Measurements from ENCODE around the gene ZNF710.

The ZNF710 gene

DNA sequence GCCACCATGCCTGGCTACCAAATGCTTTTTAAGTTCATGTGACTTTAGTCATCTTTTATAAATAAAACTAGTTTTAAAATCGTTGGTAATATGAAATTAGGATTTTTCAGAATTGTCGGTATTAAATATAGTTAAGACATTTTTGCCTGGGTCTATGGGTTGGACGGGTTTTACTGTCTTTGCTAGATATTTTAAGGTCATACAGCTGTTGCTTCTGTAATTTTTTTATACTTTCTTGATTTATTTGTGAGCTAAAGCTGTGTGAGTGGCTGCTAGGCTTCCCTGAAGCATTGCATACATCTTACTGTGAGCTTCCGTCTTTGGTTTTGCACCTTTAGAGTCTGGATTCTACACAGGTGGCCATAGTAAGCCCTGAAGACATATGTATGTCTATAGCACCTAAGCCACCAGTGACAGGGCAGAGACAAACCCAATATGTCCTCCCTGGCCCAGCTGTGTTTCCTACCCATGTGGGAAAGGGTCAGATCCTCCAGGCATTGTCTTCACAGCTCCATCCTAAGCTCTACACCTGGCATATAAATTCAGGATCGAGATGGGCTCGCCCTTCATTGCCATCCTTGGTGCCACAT is 16.6 kb upstream of the ZNF710 start:
- no peak for TF ChIP-seq Cebpa-rat (IDR thresholded peaks at IDR 0.05)
- peaks cover 0 to 9% (median 0%) of the 10 kb centered on the region in 10 experiments; a peak in 1 of 20 replicates for H3K4me1 ChIP-seq

DNA sequence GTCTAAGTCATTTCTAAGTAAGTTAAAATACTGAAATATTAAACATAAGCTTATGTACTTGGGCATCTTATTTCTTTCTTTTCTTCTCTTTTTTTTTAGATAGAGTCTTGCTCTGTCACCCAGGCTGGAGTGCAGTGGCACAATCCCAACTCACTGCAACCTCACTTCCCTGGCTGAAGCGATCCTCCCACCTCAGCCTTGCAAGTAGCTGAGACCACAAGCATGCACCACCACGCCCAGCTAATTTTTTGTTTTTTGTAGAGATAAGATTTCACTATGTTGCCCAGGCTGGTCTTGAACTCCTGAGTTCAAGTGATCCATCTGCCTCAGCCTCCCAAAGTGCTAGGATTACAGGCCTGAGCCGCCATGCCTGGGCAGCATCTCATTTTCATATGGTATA is 16.0 kb upstream of the ZNF710 start:
- no peak overlapping the region for H3K9ac ChIP-seq
- H3K27me3 ChIP-seq: no peaks in the 10 kb centered on the region
- H3K4me3 ChIP-seq: no peak overlapping the region
- H3K9me3 ChIP-seq (replicated peaks in 1 of 11): peaks cover 18 to 30% (median 22%) of the 10 kb centered on the region in 11 experiments
- H3K27ac ChIP-seq: no peak overlapping the region
- peaks cover 0 to 6% (median 0%) of the 10 kb centered on the region in 10 experiments; a peak in 1 of 20 replicates for H3K4me1 ChIP-seq
- TF ChIP-seq Cebpa-rat (IDR thresholded peaks at IDR 0.05): no peak
- no peaks in the 10 kb centered on the region for H4K20me1 ChIP-seq
- no peaks in the 10 kb centered on the region; a peak in 1 of 22 replicates for H3K36me3 ChIP-seq
- no peak overlapping the region for H3K4me2 ChIP-seq

More for the DNA sequence above, 16.6 kb upstream of the ZNF710 start:
- Histone ChIP-seq H3K27ac (no peak overlapping the region), H3K27me3 (no peaks in the 10 kb centered on the region), H3K9me3 (replicated peaks in 1 of 11) (peaks cover 18 to 30% (median 22%) of the 10 kb centered on the region in 11 experiments), H4K20me1 (no peaks in the 10 kb centered on the region), H3K4me2 (no peak overlapping the region), H3K9ac (no peak overlapping the region), H3K36me3 (no peaks in the 10 kb centered on the region; a peak in 1 of 22 replicates), H3K4me3 (no peak overlapping the region)

DNA sequence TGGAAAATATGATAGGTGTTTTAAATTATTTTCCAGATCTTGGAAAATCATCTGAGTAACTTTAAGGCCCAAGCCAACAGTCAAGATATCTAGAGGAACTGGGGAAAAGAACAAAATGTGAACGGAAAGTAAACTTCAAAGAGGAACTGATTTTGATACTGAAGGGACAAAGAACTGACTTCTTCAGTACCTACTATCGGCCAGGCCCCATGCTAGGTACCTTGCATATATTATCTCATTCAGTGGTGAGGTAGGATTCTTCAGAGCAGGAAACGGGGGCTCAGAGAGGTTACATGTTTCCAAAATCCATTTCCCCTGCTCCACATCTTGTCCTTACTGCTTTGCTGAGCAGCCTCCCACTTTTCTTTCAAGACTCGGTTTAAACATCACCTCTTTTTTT is 9.8 kb upstream of the ZNF710 start:
- H3K9ac ChIP-seq: no peak overlapping the region
- H3K4me1 ChIP-seq: peaks cover 0 to 28% (median 9%) of the 10 kb centered on the region in 10 experiments; a peak in 11 of 20 replicates
- H3K36me3 ChIP-seq: no peaks in the 10 kb centered on the region
- no peaks in the 10 kb centered on the region for H3K27me3 ChIP-seq
- no peak overlapping the region for H3K27ac ChIP-seq
- H4K20me1 ChIP-seq: no peaks in the 10 kb centered on the region
- TF ChIP-seq Cebpa-rat (IDR thresholded peaks at IDR 0.05): no peak
- H3K4me3 ChIP-seq: no peak overlapping the region
- no peaks in the 10 kb centered on the region for H3K9me3 ChIP-seq (replicated peaks in 1 of 11)
- no peak overlapping the region; a peak in 1 of 22 replicates for H3K4me2 ChIP-seq

DNA sequence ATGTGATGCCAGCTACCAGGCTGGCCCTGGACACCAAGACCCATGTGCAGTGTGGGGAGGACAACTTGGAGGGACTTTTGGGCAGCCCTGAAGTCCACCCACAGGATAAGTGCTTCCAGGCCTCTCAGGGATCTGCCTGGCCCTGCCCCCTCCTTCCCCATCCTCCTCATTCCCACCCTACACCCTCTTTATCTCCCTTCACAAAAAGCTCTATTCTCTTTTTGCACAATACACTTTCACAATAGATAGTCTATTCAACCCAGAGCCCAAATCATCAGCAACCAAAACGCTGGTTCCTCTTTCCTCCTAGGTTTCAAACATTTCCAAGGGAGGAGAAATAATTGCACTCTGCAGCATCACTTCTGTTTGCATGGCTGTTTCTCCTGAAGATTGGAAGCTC is 7.8 kb upstream of the ZNF710 start:
- Histone ChIP-seq H3K9ac (0 out of 22 replicates have a peak overlapping the region, but pooled peaks of 1 of the 11 experiments have one; percentile 31), H3K36me3 (no peaks in the 10 kb centered on the region), H3K27me3 (no peaks in the 10 kb centered on the region), H3K27ac (peak overlapping the region in 3 of 11 experiments; percentile 39 to 68 (median 57); a peak in 5 of 22 replicates), H3K4me3 (no peak overlapping the region), H3K9me3 (replicated peaks in 1 of 11) (no peaks in the 10 kb centered on the region), H4K20me1 (no peaks in the 10 kb centered on the region), H3K4me1 (peaks cover 3 to 35% (median 14%) of the 10 kb centered on the region in 10 experiments; a peak in 18 of 20 replicates), H3K4me2 (peak overlapping the region in 6 of 11 experiments; percentile 11 to 66 (median 50); a peak in 11 of 22 replicates)
- TF ChIP-seq Cebpa-rat (IDR thresholded peaks at IDR 0.05): peak in 2 of 11 experiments; percentile 36 to 42; a peak in 2 of 22 replicates

DNA sequence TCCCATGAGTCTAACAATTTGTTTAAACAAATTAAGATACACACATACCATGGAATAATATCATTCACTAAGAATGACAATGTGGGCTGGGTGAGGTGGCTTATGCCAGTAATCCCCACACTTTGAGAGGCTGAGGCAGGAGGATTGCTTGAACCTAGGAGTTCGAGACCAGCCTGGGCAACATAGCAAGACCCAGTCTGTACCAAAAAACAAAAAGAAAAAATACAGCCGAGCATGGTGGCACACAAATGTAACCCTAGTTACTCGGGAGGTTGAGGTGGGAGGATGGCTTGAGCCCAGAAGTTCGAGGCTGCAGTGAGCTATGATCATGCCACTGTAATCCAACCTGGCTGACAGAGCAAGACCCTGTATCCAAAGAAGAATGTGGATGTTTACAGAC is 4.0 kb upstream of the ZNF710 start:
- no peak overlapping the region for H3K9ac ChIP-seq
- no peak overlapping the region for H3K27ac ChIP-seq
- no peak overlapping the region for H3K4me3 ChIP-seq
- no peak for TF ChIP-seq Cebpa-rat (IDR thresholded peaks at IDR 0.05)
- no peak overlapping the region for H3K4me2 ChIP-seq
- no peaks in the 10 kb centered on the region for H3K9me3 ChIP-seq (replicated peaks in 1 of 11)
- H3K4me1 ChIP-seq: peaks cover 29 to 55% (median 40%) of the 10 kb centered on the region in 10 experiments
- no peaks in the 10 kb centered on the region for H3K36me3 ChIP-seq
- H3K27me3 ChIP-seq: no peaks in the 10 kb centered on the region
- H4K20me1 ChIP-seq: no peaks in the 10 kb centered on the region

DNA sequence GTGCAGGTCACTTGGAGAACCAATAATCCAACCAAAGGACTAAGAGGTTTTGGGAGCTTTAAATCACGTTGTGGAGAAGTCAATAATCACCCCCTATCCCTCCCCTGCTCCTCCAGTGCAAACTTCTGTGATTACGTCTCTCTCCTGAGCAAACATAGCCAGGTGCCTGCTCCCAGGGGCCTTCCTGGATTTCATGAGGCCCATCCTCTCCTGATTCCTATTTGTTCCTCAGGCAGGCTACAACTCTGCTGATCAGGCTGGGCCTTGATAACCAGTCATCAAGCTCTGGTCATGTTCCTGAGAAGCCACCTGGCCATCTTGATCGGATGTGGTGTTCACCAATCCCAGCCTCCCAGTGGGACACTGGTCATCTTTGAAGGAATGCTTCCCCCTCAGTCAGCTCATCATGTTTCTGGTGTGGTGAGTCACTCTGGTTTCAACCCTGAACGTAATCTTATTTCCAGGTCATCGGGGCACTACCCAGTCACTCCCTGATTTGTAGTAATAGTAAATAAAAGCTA is 2.9 kb upstream of the ZNF710 start:
- peaks cover 37 to 49% (median 43%) of the 10 kb centered on the region in 10 experiments for H3K4me1 ChIP-seq
- H3K4me2 ChIP-seq: peak overlapping the region; percentile 14 to 99 (median 94); a peak in 20 of 22 replicates
- H3K27me3 ChIP-seq: no peaks in the 10 kb centered on the region
- no peak overlapping the region for H3K4me3 ChIP-seq
- peaks cover 0 to 3% (median 0%) of the 10 kb centered on the region in 11 experiments; a peak in 2 of 22 replicates for H4K20me1 ChIP-seq
- H3K9ac ChIP-seq: no peak overlapping the region
- H3K27ac ChIP-seq: no peak overlapping the region; a peak in 1 of 22 replicates
- no peaks in the 10 kb centered on the region for H3K9me3 ChIP-seq (replicated peaks in 1 of 11)
- TF ChIP-seq Cebpa-rat (IDR thresholded peaks at IDR 0.05): no peak
- H3K36me3 ChIP-seq: peaks cover 0 to 2% (median 0%) of the 10 kb centered on the region in 11 experiments; a peak in 1 of 22 replicates

DNA sequence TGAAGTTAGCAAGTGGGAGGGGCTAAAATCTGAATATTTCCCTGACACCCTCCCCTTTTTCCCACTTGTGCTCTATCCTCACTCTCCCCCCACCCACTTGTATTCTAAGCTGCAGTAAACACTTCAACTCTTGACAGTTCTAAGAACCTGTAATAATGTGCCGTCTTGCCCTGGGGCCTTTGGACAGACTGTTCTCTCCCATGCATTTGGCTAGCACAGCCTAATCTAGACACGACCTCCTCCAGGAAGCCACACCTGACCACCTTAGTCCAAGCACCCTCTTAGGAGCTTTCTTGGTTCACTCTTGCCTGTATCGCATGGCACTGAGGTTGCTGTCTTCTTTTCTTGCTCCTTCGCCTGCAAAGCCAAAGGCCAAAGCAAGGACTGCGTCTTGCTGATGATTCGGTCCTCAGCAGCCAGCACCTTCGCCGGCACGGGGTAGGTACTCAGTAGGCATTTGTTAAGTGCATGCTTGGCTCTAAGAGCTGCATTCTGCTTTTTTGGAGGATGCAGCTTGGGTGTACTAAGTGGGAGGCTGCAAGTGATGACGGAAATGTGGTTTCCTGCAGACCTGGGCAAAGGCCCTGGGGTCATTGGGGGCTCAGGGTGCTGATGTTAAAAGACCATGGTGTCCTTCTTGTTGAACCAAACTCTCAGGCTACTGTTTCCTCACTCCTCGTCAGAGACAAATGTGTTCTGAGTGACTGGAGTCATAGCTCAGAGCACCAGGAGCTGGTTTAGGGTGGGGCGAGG is 2.0 kb upstream of the ZNF710 start:
- Histone ChIP-seq H3K27ac (peak overlapping the region in 7 of 11 experiments; percentile 96 to 99 (median 98); a peak in 9 of 22 replicates), H3K4me3 (peak overlapping the region in 2 of 10 experiments; percentile 82 to 89; a peak in 3 of 20 replicates), H3K4me2 (peak overlapping the region; percentile 91 to 99 (median 94))

DNA sequence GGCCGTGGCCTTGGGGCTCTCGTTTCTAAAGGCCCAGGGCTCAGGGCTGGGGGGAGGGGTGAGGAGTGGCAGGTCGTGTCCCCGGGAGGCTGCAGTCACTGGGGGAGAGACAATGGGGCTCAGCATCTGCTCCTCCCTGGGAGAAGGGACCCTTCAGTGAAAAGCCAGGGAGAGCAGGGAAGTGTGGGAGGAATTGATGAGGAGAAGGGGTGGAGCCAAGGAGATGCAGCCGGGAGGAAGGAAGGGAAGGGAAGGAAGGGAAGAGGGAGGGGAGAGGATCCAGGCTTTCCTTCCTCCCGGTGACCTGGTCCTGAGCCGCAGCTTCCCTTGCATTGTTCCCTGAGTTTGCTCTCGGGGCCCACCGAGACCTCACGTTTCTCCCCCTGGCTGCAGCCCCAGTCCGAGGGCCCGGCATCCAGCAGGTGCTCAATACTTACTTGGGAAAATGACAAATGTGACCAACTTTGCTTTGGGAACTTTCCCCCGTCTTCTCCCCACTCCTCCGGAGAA is 1.4 kb upstream of the ZNF710 start:
- Histone ChIP-seq H3K4me3 (peak overlapping the region in 6 of 10 experiments; percentile 69 to 90 (median 80); a peak in 12 of 20 replicates), H3K9ac (peak overlapping the region; percentile 94 to 99 (median 96); a peak in 19 of 22 replicates), H3K4me2 (peak overlapping the region; percentile 91 to 99 (median 94)), H3K27me3 (no peaks in the 10 kb centered on the region), H3K27ac (peak overlapping the region; percentile 92 to 99 (median 97); a peak in 21 of 22 replicates), H3K36me3 (peaks cover 0 to 15% (median 0%) of the 10 kb centered on the region in 11 experiments; a peak in 3 of 22 replicates), H3K4me1 (peaks cover 40 to 58% (median 52%) of the 10 kb centered on the region in 10 experiments), H4K20me1 (peaks cover 0 to 18% (median 0%) of the 10 kb centered on the region in 11 experiments; a peak in 4 of 22 replicates), H3K9me3 (replicated peaks in 1 of 11) (no peaks in the 10 kb centered on the region)
- TF ChIP-seq Cebpa-rat (IDR thresholded peaks at IDR 0.05): no peak

More for the DNA sequence above, 2.0 kb upstream of the ZNF710 start:
- peaks cover 0 to 11% (median 0%) of the 10 kb centered on the region in 11 experiments; a peak in 2 of 22 replicates for H3K36me3 ChIP-seq
- no peak for TF ChIP-seq Cebpa-rat (IDR thresholded peaks at IDR 0.05)
- peaks cover 37 to 52% (median 48%) of the 10 kb centered on the region in 10 experiments for H3K4me1 ChIP-seq
- no peaks in the 10 kb centered on the region for H3K27me3 ChIP-seq
- peak overlapping the region in 7 of 11 experiments; percentile 7 to 99 (median 96); a peak in 8 of 22 replicates for H3K9ac ChIP-seq
- H3K9me3 ChIP-seq (replicated peaks in 1 of 11): no peaks in the 10 kb centered on the region
- peaks cover 0 to 12% (median 0%) of the 10 kb centered on the region in 11 experiments; a peak in 2 of 22 replicates for H4K20me1 ChIP-seq

All from BLaER1 treated with 17β-estradiol and CSF1 and Interleukin-3, amounts not matched to agents 10 nM and 100 nM (cell line).